HG03064 (cell line): Measurements from ENCODE around the gene RBMS3.
"Not testable (repeated sequence)": the region's sequence is repeated elsewhere in the genome, so short reads cannot be mapped to it uniquely, and the experiment has no call there.

Source experiments
- ATAC-seq: cut with Tn5 transposase; IDR thresholded peaks from one replicate; pipeline ENCODE4 v1.9.1; 2021; ENCODE audit warnings: low read depth; ENCODE audit not compliant: unreplicated experiment

Gene RBMS3

DNA sequence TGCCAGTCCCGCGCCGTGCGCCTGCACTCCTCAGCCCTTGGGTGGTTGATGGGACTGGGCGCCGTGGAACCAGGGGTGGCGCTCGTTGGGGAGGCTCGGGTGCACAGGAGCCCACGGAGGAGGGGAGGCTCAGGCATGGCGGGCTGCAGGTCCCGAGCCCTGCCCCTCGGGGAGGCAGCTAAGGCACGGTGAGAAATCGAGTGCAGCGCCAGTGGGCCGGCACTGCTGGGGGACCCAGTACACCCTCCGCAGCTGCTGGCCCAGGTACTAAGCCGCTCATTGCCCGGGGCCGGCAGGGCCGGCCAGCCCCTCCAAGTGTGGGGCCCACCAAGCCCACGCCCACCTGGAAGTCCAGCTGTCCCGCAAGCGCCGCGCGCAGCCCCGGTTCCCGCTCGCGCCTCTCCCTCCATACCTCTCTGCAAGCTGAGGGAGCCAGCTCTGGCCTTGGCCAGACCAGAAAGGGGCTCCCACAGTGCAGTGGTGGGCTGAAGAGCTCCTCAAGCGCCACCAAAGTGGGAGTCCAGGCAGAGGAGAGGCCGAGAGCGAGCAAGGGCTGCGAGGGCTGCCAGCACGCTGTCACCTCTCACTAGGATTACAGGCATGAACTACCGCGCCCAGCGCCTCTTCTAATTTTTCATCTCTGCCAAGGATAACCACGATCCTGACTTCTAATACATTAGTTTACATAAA is 192.8 kb downstream of the RBMS3 start:
- not testable (repeated sequence) for ATAC-seq

DNA sequence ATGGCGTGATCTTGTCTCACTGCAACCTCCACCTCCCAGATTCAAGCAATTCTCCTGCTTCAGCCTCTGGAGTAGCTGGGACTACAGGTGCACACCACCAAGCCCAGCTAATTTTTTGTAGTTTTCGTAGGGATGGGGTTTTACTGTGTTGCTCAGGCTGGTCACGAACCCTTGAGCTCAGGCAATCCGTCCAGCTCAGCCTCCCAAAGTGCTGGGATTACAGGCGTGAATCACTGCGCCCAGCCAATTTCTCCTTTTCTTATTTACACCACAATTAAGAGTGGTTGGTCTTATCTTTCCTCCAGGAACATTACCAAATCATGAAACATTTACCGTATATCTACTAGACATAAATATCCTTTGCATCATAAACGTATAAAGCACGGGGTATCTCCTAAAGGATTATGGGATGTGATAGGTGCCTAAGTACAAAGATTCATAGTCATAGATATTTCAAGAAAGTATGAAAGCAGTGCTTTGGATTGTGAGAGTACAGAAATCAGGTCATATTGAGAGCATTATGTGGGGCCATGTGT is 194.5 kb downstream of the RBMS3 start:
- no peak for ATAC-seq

DNA sequence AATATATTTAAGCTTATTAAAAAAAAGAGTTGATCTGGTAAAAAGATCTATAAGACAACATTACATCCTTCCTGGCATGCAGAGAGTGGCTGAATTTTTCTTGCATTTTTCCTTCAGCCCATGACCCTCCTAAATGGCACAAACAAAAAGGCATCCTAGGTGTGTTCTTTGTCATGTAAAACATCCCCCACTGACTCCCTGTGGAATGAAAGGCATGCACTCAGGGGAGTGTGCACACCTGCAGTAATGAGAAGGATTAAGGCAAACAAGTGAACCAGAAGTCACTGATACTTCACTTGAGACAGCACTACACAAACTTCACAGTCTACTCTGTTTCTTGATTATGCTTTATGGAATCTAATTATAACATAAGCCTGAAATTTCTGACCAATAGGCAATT is 195.0 kb downstream of the RBMS3 start:
- no peak for ATAC-seq

DNA sequence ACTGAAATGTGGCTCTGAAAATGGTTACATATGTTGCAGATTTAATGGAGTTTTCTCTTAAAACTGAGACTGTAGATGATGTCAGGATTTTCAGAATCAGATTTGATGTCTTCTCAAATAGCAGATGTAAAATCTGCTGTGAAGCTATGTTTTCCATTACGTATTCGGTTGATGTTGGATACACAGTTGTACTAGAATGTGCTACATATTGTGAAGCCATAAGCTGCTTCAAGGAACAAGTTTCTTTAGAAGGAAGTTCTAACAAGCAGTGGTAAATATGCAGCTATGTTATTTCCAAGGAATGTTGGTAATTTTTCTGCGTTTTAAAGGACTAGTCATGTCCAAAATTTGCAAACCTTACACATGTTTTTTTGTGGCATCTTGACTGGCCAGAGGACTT is 197.7 kb downstream of the RBMS3 start:
- no peak for ATAC-seq

DNA sequence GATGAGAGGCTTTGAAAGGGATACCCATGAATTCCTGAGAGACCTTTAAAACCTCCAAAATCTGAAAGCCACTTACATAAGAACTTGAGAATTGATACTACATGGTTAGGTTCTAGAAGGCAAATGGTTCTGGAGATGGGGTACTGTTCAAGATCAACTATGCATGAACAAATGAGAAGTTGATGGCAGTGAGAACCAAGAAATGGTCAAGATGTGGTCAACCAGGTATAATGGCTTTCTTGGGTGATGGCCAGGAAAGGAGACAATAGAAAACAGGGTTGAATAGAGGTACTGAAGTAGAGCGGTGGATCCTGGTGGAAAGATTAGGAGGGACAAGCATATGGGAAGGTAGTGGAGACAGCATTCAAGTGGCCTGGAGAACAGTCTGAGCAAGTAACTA is 200.4 kb downstream of the RBMS3 start:
- ATAC-seq: no peak

DNA sequence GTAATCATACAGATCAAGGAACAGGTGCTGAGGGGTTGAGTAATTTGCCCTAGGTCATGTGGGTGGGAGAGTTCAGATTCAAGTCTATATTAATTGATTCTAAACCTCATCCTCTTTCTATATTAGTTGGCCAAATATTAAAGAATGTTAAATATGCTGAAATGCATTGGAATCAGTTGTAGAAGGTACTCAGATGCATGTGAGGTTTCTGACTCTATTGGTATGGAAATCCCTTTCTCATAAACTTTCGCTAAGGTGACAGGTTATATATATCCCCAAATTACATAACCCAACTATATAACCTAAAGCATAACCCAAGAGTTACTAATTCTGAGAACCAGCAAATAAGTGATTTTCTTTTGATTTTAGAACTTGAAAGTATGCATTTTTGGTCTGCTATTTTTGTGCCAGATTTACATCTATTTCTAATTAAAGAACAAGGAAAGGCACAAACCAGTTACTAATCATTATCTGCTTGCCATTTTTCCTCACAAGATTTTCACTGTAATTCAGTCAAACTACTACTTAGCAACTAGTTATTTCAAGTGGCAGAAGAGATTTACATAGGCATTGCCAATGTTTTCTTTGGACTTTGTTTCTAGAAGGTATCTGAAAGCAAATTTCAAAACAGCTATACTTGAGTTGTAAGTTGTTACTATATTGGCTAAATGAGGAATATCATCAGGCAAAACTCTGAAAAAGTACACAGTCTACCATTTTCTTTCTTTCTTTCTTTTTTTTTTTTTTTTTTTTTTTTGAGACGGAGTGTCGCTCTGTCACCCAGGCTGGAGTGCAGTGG is 201.3 kb downstream of the RBMS3 start:
- no peak for ATAC-seq

DNA sequence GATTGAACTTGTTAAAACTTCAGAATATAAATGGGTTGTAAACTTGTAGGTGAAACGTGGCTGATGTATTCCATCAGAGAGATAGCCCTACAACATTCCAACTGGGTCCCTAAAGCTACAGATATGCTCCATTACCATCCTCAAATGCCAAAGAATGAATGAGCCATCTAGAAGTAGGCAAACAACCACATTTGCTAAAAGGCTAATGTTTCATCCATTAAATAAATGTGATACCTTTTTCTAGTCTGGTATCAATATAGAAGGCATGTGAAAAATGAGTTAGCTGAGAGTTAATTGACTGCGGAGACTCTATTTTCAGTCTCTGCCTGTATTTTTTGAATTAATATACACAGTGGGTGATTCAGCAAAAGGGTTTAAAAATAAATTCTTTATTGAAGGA is 203.8 kb downstream of the RBMS3 start:
- no peak for ATAC-seq

DNA sequence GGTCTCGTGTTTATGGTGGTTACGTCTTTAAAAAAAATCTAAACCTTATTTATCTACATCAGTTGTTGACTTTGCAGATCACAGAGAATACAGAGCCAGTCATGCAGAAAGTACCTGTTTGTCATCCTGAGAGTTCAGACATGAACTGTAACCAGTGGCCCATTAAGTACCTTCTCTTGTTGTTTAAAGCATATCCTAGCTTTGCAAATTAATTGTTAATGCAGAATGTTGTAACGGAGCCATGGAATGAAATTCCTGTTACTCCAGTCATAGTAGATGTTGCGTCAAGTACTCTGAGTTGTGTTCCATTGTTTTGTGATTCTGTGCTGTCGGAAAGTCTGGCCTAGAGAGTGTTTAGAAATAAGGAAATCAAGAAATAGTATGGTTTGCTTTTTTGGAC is 205.2 kb downstream of the RBMS3 start:
- no peak for ATAC-seq

DNA sequence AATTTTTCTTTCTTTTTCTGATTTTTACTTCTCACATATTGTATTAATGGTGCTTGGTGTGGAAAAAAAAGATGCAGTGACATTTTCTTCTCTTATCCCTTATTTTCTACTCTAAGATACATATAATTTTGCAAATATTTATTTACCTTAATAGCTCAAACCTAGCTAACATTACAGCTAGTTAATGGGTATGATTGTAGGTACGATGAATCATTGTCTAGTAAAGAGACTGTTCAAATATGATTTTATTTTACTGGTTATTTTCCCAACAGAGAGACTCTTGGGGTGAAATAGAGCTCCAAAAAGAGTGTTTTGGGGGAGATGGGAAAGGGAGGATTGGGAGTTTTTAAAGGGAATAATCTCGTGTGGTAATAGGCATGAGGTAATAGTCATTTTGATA is 206.0 kb downstream of the RBMS3 start:
- no peak for ATAC-seq

DNA sequence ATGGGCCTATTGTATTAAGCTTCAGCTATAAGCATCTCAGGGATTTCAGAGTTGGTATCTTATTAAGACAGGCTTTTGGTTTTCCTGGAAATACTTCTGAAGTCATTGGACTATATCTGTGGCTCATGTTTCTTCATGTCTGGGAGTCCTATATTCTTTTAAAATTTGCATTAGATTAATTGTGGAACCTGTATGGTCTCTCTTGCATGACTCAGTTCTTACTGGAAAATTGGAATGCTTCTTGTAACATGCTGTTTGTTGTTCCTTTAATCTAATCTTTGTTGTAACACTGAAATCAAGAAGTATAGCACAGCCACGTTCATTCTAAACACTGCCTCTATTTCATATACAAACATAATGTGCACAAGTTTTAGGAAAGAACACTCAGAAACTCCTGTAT is 208.1 kb downstream of the RBMS3 start:
- no peak for ATAC-seq

DNA sequence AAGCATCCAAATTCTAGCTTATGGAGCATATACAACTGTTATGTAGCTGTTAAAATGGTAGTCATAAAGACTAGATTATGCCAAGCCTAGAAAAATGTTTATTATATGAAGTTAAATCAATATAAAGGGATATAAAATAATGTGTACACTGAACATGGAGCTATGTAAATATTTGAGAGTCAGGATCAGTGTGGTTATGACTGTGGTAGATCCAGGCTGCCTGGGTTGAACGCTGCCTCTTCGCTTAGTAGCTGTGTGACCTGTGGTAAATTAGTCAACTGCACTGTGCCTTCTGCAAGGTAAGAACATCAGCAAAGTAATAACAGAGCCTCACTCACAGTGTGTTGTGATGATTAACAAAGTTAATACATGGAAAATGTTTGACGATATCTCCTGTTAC is 212.2 kb downstream of the RBMS3 start:
- no peak for ATAC-seq

DNA sequence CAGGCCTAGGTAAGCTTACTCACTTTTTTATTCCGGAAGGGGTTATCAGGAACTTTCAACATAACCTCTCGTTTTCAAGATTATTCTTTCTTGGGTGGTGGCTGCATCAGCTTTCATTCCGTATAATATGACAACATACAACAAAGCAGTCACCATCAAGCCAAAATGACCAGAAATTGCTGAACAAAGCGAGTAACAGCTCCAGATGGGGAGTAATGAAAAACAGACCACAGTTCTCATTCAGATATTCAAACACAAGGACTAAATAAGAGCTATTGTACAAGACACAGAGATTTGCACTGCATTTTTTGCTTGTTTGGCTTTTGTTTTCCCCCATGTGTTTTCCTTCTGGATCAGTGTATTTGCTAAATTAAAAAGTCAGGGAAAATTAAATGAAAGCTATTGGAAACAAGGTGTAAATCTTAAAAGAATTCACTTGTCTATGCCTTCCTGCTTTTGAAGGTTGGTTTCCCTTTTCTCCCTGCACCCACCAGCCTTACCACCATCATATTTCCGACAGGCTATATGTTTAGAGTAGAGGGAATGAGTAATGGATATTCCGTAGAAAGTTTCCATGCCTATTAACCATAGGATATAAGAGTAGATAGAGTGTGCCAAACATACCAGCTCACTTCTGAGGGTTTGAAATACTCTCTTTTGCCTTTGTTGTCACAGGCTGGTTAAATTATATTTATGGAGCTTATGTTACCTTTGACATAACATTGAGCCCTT is 213.6 kb downstream of the RBMS3 start:
- no peak for ATAC-seq

DNA sequence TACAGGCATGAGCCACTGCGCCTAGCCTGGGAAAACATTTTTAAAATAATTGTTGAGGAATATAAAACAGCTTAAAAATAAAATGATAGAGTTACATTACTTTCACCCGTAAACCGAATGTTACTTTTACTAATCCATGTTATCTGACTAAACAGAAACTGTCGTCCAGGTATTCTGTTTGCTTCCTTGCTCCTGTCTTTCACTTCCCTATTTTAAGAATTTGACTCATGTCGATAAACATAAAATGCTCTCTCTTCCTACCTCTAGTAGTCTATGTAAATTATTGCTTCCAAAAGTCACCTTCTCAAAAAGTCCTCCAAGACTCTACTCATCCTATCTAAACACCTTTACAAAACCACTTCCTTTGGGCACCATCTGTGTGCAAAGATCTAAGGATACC is 216.4 kb downstream of the RBMS3 start:
- no peak for ATAC-seq

DNA sequence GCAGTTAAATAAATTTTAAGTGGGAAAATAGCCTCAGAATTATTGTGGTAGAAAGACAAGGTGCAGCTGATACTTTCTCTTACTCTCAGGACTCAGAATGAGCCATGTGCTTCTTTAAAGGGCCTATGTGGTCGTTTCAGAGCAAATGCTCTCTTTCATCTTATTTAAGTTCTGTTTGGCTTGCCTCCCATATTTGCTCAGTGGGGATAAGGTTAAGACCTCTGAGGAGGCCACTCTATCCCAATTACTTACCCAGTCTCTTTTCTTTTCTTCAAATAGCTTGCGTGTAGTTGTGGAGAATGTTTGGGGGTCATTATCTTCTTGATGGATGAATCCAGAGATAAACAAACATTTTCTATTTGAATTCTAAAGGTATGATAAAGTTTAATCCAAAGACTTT is 221.9 kb downstream of the RBMS3 start:
- no peak for ATAC-seq

DNA sequence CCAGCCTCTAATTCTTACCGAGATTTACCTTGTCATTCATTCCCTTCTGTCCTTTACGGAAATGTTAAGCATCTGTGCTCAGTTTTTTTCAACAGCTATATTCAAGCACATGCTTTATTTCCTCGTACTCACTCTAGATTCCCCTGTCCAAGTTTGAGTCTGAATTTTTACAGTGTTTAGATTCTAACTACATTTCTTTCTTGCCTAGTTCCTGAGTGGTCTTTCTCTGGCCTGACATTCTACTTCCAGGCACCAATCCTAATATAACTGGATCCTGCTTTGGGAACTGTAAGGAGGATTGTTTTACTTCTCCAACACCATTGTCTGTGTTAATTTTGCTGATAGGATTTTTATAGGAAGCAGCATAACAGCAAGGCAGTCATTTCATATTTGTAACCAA is 222.4 kb downstream of the RBMS3 start:
- no peak for ATAC-seq

DNA sequence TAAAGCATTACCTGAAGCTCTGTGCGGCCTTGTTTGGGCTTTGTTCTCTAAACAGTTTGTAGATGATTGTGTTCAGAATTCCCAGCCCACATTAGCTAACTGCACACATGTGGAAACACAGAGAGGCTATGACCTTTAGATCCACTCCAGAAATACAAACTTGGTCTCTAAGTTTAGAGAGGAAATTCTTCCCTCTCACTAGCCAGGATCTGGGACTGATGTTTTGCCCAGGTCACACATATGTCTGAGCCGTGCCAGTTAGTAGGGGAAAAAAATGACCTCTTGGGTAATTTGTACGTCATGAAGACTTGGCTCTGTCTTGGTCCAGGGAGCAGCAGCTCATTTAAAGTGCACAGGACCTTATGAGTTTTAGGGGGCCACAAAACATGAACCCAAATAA is 223.1 kb downstream of the RBMS3 start:
- ATAC-seq: no peak

DNA sequence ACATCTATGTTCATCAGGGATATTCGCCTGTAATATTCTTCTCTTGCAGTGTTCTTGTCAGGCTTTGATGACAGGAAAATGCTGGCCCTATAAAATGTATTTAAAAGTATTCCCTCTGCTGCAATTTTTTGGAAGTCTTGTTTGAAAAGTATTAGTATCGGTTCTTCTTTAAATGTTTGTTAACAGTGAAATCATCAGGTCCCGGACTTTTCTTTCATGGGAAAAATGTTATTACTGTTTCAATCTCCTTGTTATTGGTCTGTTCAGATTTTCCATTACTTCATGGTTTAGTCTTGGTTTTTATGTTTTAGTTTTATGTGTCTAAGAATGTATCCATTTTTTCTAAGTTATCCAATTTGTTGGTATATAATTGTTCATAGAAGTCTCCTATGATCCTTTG is 225.6 kb downstream of the RBMS3 start:
- no peak for ATAC-seq

DNA sequence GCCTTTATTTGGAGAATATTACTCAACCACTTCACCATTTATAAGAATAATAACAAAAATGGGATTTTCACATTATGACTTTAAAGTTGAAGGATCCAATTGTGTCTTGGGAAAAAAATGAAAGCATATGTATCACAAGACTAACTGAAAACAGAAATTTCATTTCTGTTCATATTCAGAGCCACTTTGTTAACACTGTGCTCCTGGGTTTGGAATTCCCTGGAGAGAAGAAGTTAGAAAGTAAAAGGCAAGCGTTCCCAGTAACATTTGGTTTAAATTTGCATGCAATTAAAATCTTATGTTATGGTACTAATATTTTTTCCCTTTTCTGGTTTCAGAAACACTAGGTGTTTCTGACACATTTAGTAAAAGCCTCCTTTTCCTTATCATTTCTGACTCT is 230.8 kb downstream of the RBMS3 start:
- ATAC-seq: no peak

DNA sequence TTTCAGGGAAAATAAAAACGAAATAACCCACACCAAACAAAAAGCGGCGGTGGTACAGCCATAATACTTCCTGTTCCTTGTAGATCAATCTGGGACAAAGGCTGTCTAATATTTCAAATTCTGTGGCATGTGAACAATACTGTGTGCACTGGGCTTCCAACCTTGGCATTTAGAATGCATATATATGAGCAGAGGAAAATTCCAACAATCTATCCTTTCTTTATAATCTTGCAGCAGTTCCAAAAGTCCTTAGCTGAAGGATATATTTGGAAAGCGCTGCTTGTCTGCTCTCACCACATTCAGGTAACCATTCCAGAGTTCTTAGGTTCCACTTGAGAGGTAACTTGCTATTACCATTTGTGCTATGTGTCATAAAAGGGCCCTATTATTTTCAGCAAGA is 231.8 kb downstream of the RBMS3 start:
- no peak for ATAC-seq

DNA sequence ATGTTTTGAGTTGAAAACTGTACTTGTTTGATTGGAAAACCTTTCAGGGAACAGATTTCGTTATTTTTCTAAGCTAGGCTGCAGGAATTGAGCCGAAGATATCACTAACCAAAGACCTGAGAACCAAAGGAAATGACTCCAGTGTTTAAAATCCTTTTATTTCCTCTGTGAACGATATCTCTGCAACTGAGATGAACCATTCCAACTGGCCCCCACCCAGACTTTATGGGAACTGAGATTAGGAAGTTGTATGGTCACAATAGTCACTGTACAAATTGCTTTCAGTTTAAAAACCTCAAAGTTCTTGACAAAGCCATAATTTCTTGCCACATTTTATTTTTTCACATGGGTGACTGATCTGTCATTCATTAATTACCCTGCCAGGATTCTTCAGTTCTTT is 232.4 kb downstream of the RBMS3 start:
- ATAC-seq: no peak

DNA sequence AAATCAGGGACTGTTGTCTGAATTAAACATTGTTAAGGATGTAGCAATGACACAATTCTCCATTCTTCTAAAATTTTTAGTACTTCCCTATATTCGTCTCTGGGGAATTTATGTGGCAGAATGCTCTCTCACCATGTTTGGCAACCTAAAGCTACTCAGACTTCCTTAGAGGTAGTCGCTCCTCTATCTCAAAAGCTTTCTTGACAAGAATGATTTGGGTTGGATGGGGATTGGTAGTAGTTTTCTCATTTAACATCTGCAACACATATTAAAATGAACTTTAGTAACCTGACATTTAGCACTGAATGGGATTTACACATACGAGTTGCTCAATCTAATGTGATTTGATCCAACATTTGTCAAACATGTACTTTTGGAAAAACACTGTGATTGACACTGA is 233.3 kb downstream of the RBMS3 start:
- no peak for ATAC-seq
